SK-N-SH (cell line): ENCODE results near the gene ARFGEF2. TPM values are rescaled to one million over a fixed set of nuclear protein-coding genes. Genes with fewer than 3 reads are reported as not detected.

Experiments used
- CTCF ChIA-PET: fragments of 300-600, 350-600 bp; formaldehyde crosslinking; extraction: SDS; loops from one replicate; lab custom pipeline; 2021; lab: Yijun Ruan, JAX
- POLR2A ChIA-PET: fragments of 350-600 bp; sonication (Branson Sonifier 250); formaldehyde crosslinking; extraction: SDS; loops from one replicate; lab custom pipeline; 2020; ENCODE audit warnings: antibody characterized with exemption, inconsistent platforms; lab: Yijun Ruan, JAX
- DNase-seq: peaks from one replicate; pipeline ENCODE4 v3.0.0; 2012
- H2AFZ ChIP-seq: fragments of 200-600 bp; sonication (generic); 2 replicates; pipeline ENCODE4 v1.8.1; 2016; ENCODE audit warnings: antibody characterized with exemption, mild to moderate bottlenecking, low read depth
- H3F3A ChIP-seq: fragments of 200-600 bp; sonication (generic); replicated peaks from 2 replicates; pipeline ENCODE3; 2016; ENCODE audit warnings: antibody characterized with exemption, mild to moderate bottlenecking; ENCODE audit not compliant: insufficient read depth
- H3K27ac ChIP-seq, 2 experiments: fragments of 200-500 bp in 1 of 2; fragments of 200-600 bp in 1 of 2; sonication (Bioruptor generic) in 1 of 2; sonication (generic), shearing (Covaris generic) in 1 of 2; 2 replicates each; pipeline versions ENCODE4 v1.5.1 to v1.6.1; 2014 to 2016; ENCODE audit warnings: low read depth in 2 of 2, inconsistent platforms in 1 of 2, low read length in 1 of 2, mild to moderate bottlenecking in 1 of 2, mixed read lengths in 1 of 2
- H3K27me3 ChIP-seq: fragments of 200-600 bp; sonication (generic), shearing (Covaris generic); 2 replicates; pipeline ENCODE4 v1.6.1; 2016; ENCODE audit warnings: mixed run types; ENCODE audit not compliant: insufficient read depth
- H3K36me3 ChIP-seq, 2 experiments: fragments of 200-500 bp in 1 of 2; fragments of 200-600 bp in 1 of 2; sonication (Bioruptor generic) in 1 of 2; sonication (generic) in 1 of 2; replicated peaks in 1 of 2; 2 replicates each; pipeline versions ENCODE3 to v1.5.1; 2014 to 2016; ENCODE audit warnings: low read length in 1 of 2, mild to moderate bottlenecking in 1 of 2; ENCODE audit not compliant: insufficient read depth in 2 of 2, control insufficient read depth in 1 of 2
- H3K4me1 ChIP-seq, 2 experiments: fragments of 200-500 bp in 1 of 2; fragments of 200-600 bp in 1 of 2; sonication (Bioruptor generic) in 1 of 2; sonication (generic), shearing (Covaris generic) in 1 of 2; 2 replicates each; pipeline versions ENCODE4 v1.5.1 to v1.6.1; 2014 to 2016; ENCODE audit warnings: low read depth in 1 of 2, low read length in 1 of 2, mixed run types in 1 of 2; ENCODE audit not compliant: insufficient read depth in 2 of 2, control insufficient read depth in 1 of 2
- H3K4me2 ChIP-seq: fragments of 200-600 bp; sonication (generic), shearing (Covaris generic); 2 replicates; pipeline ENCODE4 v1.6.1; 2017; ENCODE audit warnings: mixed run types
- H3K4me3 ChIP-seq, 2 experiments: fragments of 200-500 bp in 1 of 2; fragments of 200-600 bp in 1 of 2; sonication (Bioruptor generic) in 1 of 2; sonication (generic), shearing (Covaris generic) in 1 of 2; 2 replicates each; pipeline versions ENCODE4 v1.5.1 to v1.8.1; 2014 to 2016; ENCODE audit warnings: low read depth in 2 of 2, inconsistent platforms in 1 of 2, low read length in 1 of 2, mild to moderate bottlenecking in 1 of 2, mixed read lengths in 1 of 2, moderate library complexity in 1 of 2
- H3K79me2 ChIP-seq: fragments of 200-600 bp; sonication (generic); 2 replicates; pipeline ENCODE4 v1.8.1; 2017; ENCODE audit warnings: mild to moderate bottlenecking; ENCODE audit not compliant: insufficient read depth
- H3K9ac ChIP-seq: fragments of 200-600 bp; sonication (generic); 2 replicates; pipeline ENCODE4 v1.6.1; 2017; ENCODE audit warnings: mixed run types
- H3K9me2 ChIP-seq: fragments of 200-600 bp; sonication (generic); 2 replicates; pipeline ENCODE4 v1.6.1; 2017; ENCODE audit warnings: mixed run types
- H3K9me3 ChIP-seq: fragments of 200-600 bp; sonication (generic); 2 replicates; pipeline ENCODE4 v1.6.1; 2017; ENCODE audit warnings: mixed run types, mild to moderate bottlenecking, moderate library complexity
- H4K20me1 ChIP-seq: fragments of 200-600 bp; sonication (generic); 2 replicates; pipeline ENCODE4 v1.6.1; 2017; ENCODE audit warnings: mild to moderate bottlenecking, mixed run types; ENCODE audit not compliant: insufficient read depth
- CHD2 ChIP-seq: fragments of 150-350 bp; IDR thresholded peaks from 2 replicates; pipeline ENCODE4 v1.6.1; 2018; ENCODE audit warnings: low read length; ENCODE audit not compliant: partially characterized antibody
- ELF1 ChIP-seq: IDR thresholded peaks from 2 replicates; pipeline ENCODE4 v1.4.0; 2012
- EP300 ChIP-seq, 2 experiments: IDR thresholded peaks; 2 replicates each; pipeline versions ENCODE4 v1.4.0 to v1.6.1; 2012; ENCODE audit warnings: borderline replicate concordance in 1 of 2, low read depth in 1 of 2, low read length in 1 of 2
- EZH2phosphoT487 ChIP-seq: fragments of 200-600 bp; sonication (generic); IDR thresholded peaks from 2 replicates; pipeline ENCODE4 v1.6.1; 2017; ENCODE audit warnings: low read depth, mixed run types, mild to moderate bottlenecking, antibody characterized with exemption, moderate library complexity, borderline replicate concordance
- FOSL2 ChIP-seq: IDR thresholded peaks from 2 replicates; pipeline ENCODE4 v1.4.0; 2012; ENCODE audit warnings: low read depth, mild to moderate bottlenecking, moderate library complexity, borderline replicate concordance
- GABPA ChIP-seq: IDR thresholded peaks from 2 replicates; pipeline ENCODE4 v1.4.0; 2012; ENCODE audit warnings: low read depth, mild to moderate bottlenecking
- GATA2 ChIP-seq: sonication (generic); formaldehyde crosslinking; IDR thresholded peaks from 2 replicates; pipeline ENCODE4 v1.5.0; 2020; ENCODE audit warnings: mild to moderate bottlenecking, missing genetic modification reagents
- IRF3 ChIP-seq: fragments of 150-350 bp; IDR thresholded peaks from 2 replicates; pipeline ENCODE4 v1.6.1; 2016; ENCODE audit warnings: mild to moderate bottlenecking, low read depth, low read length
- MEF2A ChIP-seq: IDR thresholded peaks from 2 replicates; pipeline ENCODE4 v1.4.0; 2012; ENCODE audit warnings: low read depth, borderline replicate concordance
- NFIC ChIP-seq: IDR thresholded peaks from 2 replicates; pipeline ENCODE4 v1.4.0; 2012; ENCODE audit warnings: borderline replicate concordance
- PBX3 ChIP-seq: IDR thresholded peaks from 2 replicates; pipeline ENCODE4; 2012
- RCOR1 ChIP-seq: fragments of 150-350 bp; IDR thresholded peaks from 2 replicates; pipeline ENCODE4 v1.6.1; 2017; ENCODE audit warnings: antibody characterized with exemption, low read length
- REST ChIP-seq: IDR thresholded peaks from 2 replicates; pipeline ENCODE4 v1.6.1; 2012; ENCODE audit warnings: mild to moderate bottlenecking, low read depth, low read length, moderate library complexity
- RFX5 ChIP-seq: IDR thresholded peaks from 2 replicates; pipeline ENCODE4 v1.6.1; 2012; ENCODE audit warnings: mild to moderate bottlenecking, improper control_type of control experiment, low read length
- SMC3 ChIP-seq: IDR thresholded peaks from 2 replicates; pipeline ENCODE4 v1.6.1; 2012; ENCODE audit warnings: low read depth, low read length, improper control_type of control experiment
- YY1 ChIP-seq: IDR thresholded peaks from 2 replicates; pipeline ENCODE4 v1.4.0; 2012; ENCODE audit warnings: low read depth, mild to moderate bottlenecking
- ZBTB33 ChIP-seq: IDR thresholded peaks from 2 replicates; pipeline ENCODE4 v1.4.0; 2012; ENCODE audit warnings: low read depth, borderline replicate concordance
- WGBS: methylation state at CpG from one replicate; pipeline ENCODE4 v1.1.6; 2017; ENCODE audit warnings: low lambda C conversion rate; 5-methylcytosine and 5-hydroxymethylcytosine counted together
- polyA plus RNA-seq, 3 experiments: library from polyadenylated mRNA; depleted of rRNA; stranded (reverse); fragments of >200 nt; gene quantifications; 2 replicates each; pipeline ENCODE4 v1.2.3, GENCODE V29; 2012

Gene ARFGEF2
- polyA plus RNA-seq, 1 of the 3 experiments (the other 2 are of a cell fraction) = 6.1 TPM

GRCh38 chr20:48972816-48973215 lies 51.3 kb downstream of the ARFGEF2 start:
- Histone ChIP-seq H3K79me2 (no peaks in the 10 kb centered on the region), H3K4me1 (no peaks in the 10 kb centered on the region), H3F3A (no peaks in the 10 kb centered on the region), H3K9ac (no peak overlapping the region), H3K4me3 (no peak overlapping the region), H3K9me2 (no peaks in the 10 kb centered on the region), H3K27ac (no peak overlapping the region), H3K27me3 (no peaks in the 10 kb centered on the region), H2AFZ (no peak overlapping the region), H4K20me1 (no peaks in the 10 kb centered on the region), H3K4me2 (no peak overlapping the region), H3K9me3 (no peaks in the 10 kb centered on the region), H3K36me3 (peaks cover 45 to 54% of the 10 kb centered on the region in 2 experiments)
- WGBS = 93% methylated on average over 3 of the region's 3 CpGs
- no peak for DNase-seq
- TF ChIP-seq YY1 = no peak
- TF ChIP-seq IRF3 = no peak
- no peak for TF ChIP-seq EZH2phosphoT487
- TF ChIP-seq NFIC = no peak
- TF ChIP-seq FOSL2 = no peak
- no peak for TF ChIP-seq GABPA
- no peak for TF ChIP-seq ZBTB33
- TF ChIP-seq SMC3 = no peak
- TF ChIP-seq RCOR1 = no peak
- no peak for TF ChIP-seq GATA2 (CRISPR knock-in tag)
- TF ChIP-seq REST = no peak
- TF ChIP-seq EP300 (IDR thresholded peaks at IDR 0.05; ENCODE audit: borderline replicate concordance in 1 of 2, low read depth in 1 of 2, low read length in 1 of 2) = no peak
- no peak for TF ChIP-seq MEF2A
- TF ChIP-seq ELF1 = no peak
- TF ChIP-seq RFX5 = no peak
- TF ChIP-seq PBX3 = no peak
- TF ChIP-seq CHD2 = no peak
- ChIA-PET POLR2A (no interaction called here), CTCF (no interaction called here)
